ENCODE measurements around the gene PDGFRB. TPM values are rescaled to one million over a fixed set of nuclear protein-coding genes. Genes with fewer than 3 reads are reported as not detected.

Gene PDGFRB
- polyA plus RNA-seq, 4 donors = 0.45 to 31.6 (median 11.8) TPM

GRCh38 chr5:150195736-150196485, 40.3 kb upstream of the PDGFRB start:
- Histone ChIP-seq H3K4me3 (ENCODE audit: low read depth in 1 of 3, low read length in 3 of 3) (no peak overlapping the region), H3K27me3 (ENCODE audit: control insufficient read depth in 3 of 3, insufficient read depth in 3 of 3, low read length in 3 of 3) (peaks cover 0 to 1% (median 0%) of the 10 kb centered on the region in 3 donors), H3K36me3 (ENCODE audit: control insufficient read depth in 3 of 3, insufficient read depth in 2 of 3, low read depth in 1 of 3, low read length in 3 of 3) (peaks cover 0 to 38% (median 0%) of the 10 kb centered on the region in 3 donors), H3K27ac (ENCODE audit: low read depth in 1 of 3, low read length in 2 of 3) (no peak overlapping the region), H3K9me3 (ENCODE audit: control insufficient read depth in 2 of 2, insufficient read depth in 1 of 2, low read depth in 1 of 2, low read length in 1 of 2) (no peaks in the 10 kb centered on the region), H3K4me1 (ENCODE audit: control insufficient read depth in 3 of 3, insufficient read depth in 2 of 3, low read depth in 1 of 3, low read length in 2 of 3) (peaks cover 0 to 2% (median 0%) of the 10 kb centered on the region in 3 donors)
- 80 to 85% (median 81%) methylated on average over 9 of the region's 9 CpGs for WGBS, 3 donors
- FAIRE-seq = no peak
- no peak for DNase-seq

GRCh38 chr5:150192462-150192861, 36.8 kb upstream of the PDGFRB start:
- 77 to 91% (median 87%) methylated on average over 4 of the region's 4 CpGs for WGBS, 3 donors
- Histone ChIP-seq H3K4me1 (ENCODE audit: control insufficient read depth in 3 of 3, insufficient read depth in 2 of 3, low read depth in 1 of 3, low read length in 2 of 3) (peaks cover 0 to 35% (median 3%) of the 10 kb centered on the region in 3 donors), H3K9me3 (ENCODE audit: control insufficient read depth in 2 of 2, insufficient read depth in 1 of 2, low read depth in 1 of 2, low read length in 1 of 2) (no peaks in the 10 kb centered on the region), H3K27me3 (ENCODE audit: control insufficient read depth in 3 of 3, insufficient read depth in 3 of 3, low read length in 3 of 3) (peaks cover 0 to 15% (median 0%) of the 10 kb centered on the region in 3 donors), H3K27ac (ENCODE audit: low read depth in 1 of 3, low read length in 2 of 3) (no peak overlapping the region), H3K36me3 (ENCODE audit: control insufficient read depth in 3 of 3, insufficient read depth in 2 of 3, low read depth in 1 of 3, low read length in 3 of 3) (peaks cover 0 to 29% (median 0%) of the 10 kb centered on the region in 3 donors), H3K4me3 (ENCODE audit: low read depth in 1 of 3, low read length in 3 of 3) (no peak overlapping the region)
- DNase-seq (no peak), FAIRE-seq (no peak)

- Histone ChIP-seq H3K4me3 (ENCODE audit: low read depth in 1 of 3, low read length in 3 of 3) (no peak overlapping the region), H3K27ac (ENCODE audit: low read depth in 1 of 3, low read length in 2 of 3) (no peak overlapping the region), H3K27me3 (ENCODE audit: control insufficient read depth in 3 of 3, insufficient read depth in 3 of 3, low read length in 3 of 3) (peaks cover 0 to 15% (median 0%) of the 10 kb centered on the region in 3 donors), H3K9me3 (ENCODE audit: control insufficient read depth in 2 of 2, insufficient read depth in 1 of 2, low read depth in 1 of 2, low read length in 1 of 2) (no peaks in the 10 kb centered on the region), H3K36me3 (ENCODE audit: control insufficient read depth in 3 of 3, insufficient read depth in 2 of 3, low read depth in 1 of 3, low read length in 3 of 3) (peaks cover 0 to 27% (median 3%) of the 10 kb centered on the region in 3 donors), H3K4me1 (ENCODE audit: control insufficient read depth in 3 of 3, insufficient read depth in 2 of 3, low read depth in 1 of 3, low read length in 2 of 3) (peaks cover 7 to 50% (median 8%) of the 10 kb centered on the region in 3 donors)
- WGBS, 3 donors = 35 to 53% (median 42%) methylated on average over 2 of the region's 2 CpGs
- DNase-seq = no peak
- FAIRE-seq = no peak
Measured at GRCh38 chr5:150190987-150191386, 35.3 kb upstream of the PDGFRB start.

GRCh38 chr5:150190503-150190979, 34.9 kb upstream of the PDGFRB start:
- no peak for FAIRE-seq
- Histone ChIP-seq H3K27ac (ENCODE audit: low read depth in 1 of 3, low read length in 2 of 3) (no peak overlapping the region), H3K4me3 (ENCODE audit: low read depth in 1 of 3, low read length in 3 of 3) (peak overlapping the region in 1 of 3 donors; percentile 23), H3K27me3 (ENCODE audit: control insufficient read depth in 3 of 3, insufficient read depth in 3 of 3, low read length in 3 of 3) (peaks cover 0 to 15% (median 0%) of the 10 kb centered on the region in 3 donors), H3K9me3 (ENCODE audit: control insufficient read depth in 2 of 2, insufficient read depth in 1 of 2, low read depth in 1 of 2, low read length in 1 of 2) (no peaks in the 10 kb centered on the region), H3K36me3 (ENCODE audit: control insufficient read depth in 3 of 3, insufficient read depth in 2 of 3, low read depth in 1 of 3, low read length in 3 of 3) (peaks cover 0 to 27% (median 3%) of the 10 kb centered on the region in 3 donors), H3K4me1 (ENCODE audit: control insufficient read depth in 3 of 3, insufficient read depth in 2 of 3, low read depth in 1 of 3, low read length in 2 of 3) (peaks cover 11 to 54% (median 12%) of the 10 kb centered on the region in 3 donors)
- 43 to 54% (median 51%) methylated on average over 14 to 16 of the region's 16 CpGs for WGBS, 3 donors
- DNase-seq = no peak

- Histone ChIP-seq H3K4me3 (ENCODE audit: low read depth in 1 of 3, low read length in 3 of 3) (peak within 1 kb of the TSS in 2 of 3 donors; percentile 3 to 41), H3K36me3 (ENCODE audit: control insufficient read depth in 3 of 3, insufficient read depth in 2 of 3, low read depth in 1 of 3, low read length in 3 of 3) (peaks cover 0 to 24% (median 3%) of the 10 kb centered on the region in 3 donors), H3K9me3 (ENCODE audit: control insufficient read depth in 2 of 2, insufficient read depth in 1 of 2, low read depth in 1 of 2, low read length in 1 of 2) (no peaks in the 10 kb centered on the region), H3K27me3 (ENCODE audit: control insufficient read depth in 3 of 3, insufficient read depth in 3 of 3, low read length in 3 of 3) (peaks cover 0 to 15% (median 0%) of the 10 kb centered on the region in 3 donors), H3K27ac (ENCODE audit: low read depth in 1 of 3, low read length in 2 of 3) (peak within 1 kb of the TSS in 1 of 3 donors; percentile 93), H3K4me1 (ENCODE audit: control insufficient read depth in 3 of 3, insufficient read depth in 2 of 3, low read depth in 1 of 3, low read length in 2 of 3) (peaks cover 12 to 60% (median 13%) of the 10 kb centered on the region in 3 donors)
- FAIRE-seq (no peak), DNase-seq (peak; percentile 43 to 52)
- WGBS, 3 donors = 2 to 10% (median 7%) methylated on average over 52 to 58 of the region's 58 CpGs
Measured at GRCh38 chr5:150189728-150190502, 34.3 kb upstream of the PDGFRB start, which contains the start of gene SLC6A7. TSS of gene SLC6A7 (plus strand) at chr5:150190062. CDS start at chr5:150190328, 266 bp downstream.

- Histone ChIP-seq H3K4me1 (ENCODE audit: control insufficient read depth in 3 of 3, insufficient read depth in 2 of 3, low read depth in 1 of 3, low read length in 2 of 3) (peaks cover 13 to 65% (median 14%) of the 10 kb centered on the region in 3 donors), H3K4me3 (ENCODE audit: low read depth in 1 of 3, low read length in 3 of 3) (peak overlapping the region in 1 of 3 donors; percentile 41), H3K36me3 (ENCODE audit: control insufficient read depth in 3 of 3, insufficient read depth in 2 of 3, low read depth in 1 of 3, low read length in 3 of 3) (peaks cover 0 to 24% (median 3%) of the 10 kb centered on the region in 3 donors), H3K9me3 (ENCODE audit: control insufficient read depth in 2 of 2, insufficient read depth in 1 of 2, low read depth in 1 of 2, low read length in 1 of 2) (no peaks in the 10 kb centered on the region), H3K27ac (ENCODE audit: low read depth in 1 of 3, low read length in 2 of 3) (no peak overlapping the region), H3K27me3 (ENCODE audit: control insufficient read depth in 3 of 3, insufficient read depth in 3 of 3, low read length in 3 of 3) (peaks cover 0 to 15% (median 0%) of the 10 kb centered on the region in 3 donors)
- no peak for FAIRE-seq
- DNase-seq = no peak
- WGBS, 3 donors = 42 to 61% (median 47%) methylated on average over 3 of the region's 3 CpGs
Measured at GRCh38 chr5:150189326-150189725, 33.7 kb upstream of the PDGFRB start.

GRCh38 chr5:150188146-150188842, 32.6 kb upstream of the PDGFRB start:
- FAIRE-seq = no peak
- Histone ChIP-seq H3K27me3 (ENCODE audit: control insufficient read depth in 3 of 3, insufficient read depth in 3 of 3, low read length in 3 of 3) (peaks cover 0 to 15% (median 0%) of the 10 kb centered on the region in 3 donors), H3K4me3 (ENCODE audit: low read depth in 1 of 3, low read length in 3 of 3) (no peak overlapping the region), H3K36me3 (ENCODE audit: control insufficient read depth in 3 of 3, insufficient read depth in 2 of 3, low read depth in 1 of 3, low read length in 3 of 3) (peaks cover 0 to 34% (median 3%) of the 10 kb centered on the region in 3 donors), H3K27ac (ENCODE audit: low read depth in 1 of 3, low read length in 2 of 3) (peak overlapping the region in 1 of 3 donors; percentile 93), H3K4me1 (ENCODE audit: control insufficient read depth in 3 of 3, insufficient read depth in 2 of 3, low read depth in 1 of 3, low read length in 2 of 3) (peaks cover 17 to 76% (median 17%) of the 10 kb centered on the region in 3 donors), H3K9me3 (ENCODE audit: control insufficient read depth in 2 of 2, insufficient read depth in 1 of 2, low read depth in 1 of 2, low read length in 1 of 2) (no peaks in the 10 kb centered on the region)
- peak; percentile 43 to 71 for DNase-seq
- WGBS, 3 donors = 16 to 46% (median 27%) methylated on average over 3 of the region's 3 CpGs
